Mammary epithelial cell (primary cell): ENCODE data around the gene DCAF10.

Experiments
- CTCF ChIP-seq, 2 donors: IDR thresholded peaks in 1 of 2; conservative IDR thresholded peaks in 1 of 2; 2 replicates each; pipeline ENCODE4 v1.5.1; 2011 to 2012; ENCODE audit warnings: inconsistent platforms in 2 of 2, low read length in 2 of 2, mild to moderate bottlenecking in 2 of 2, control low read depth in 1 of 2, low read depth in 1 of 2; ENCODE audit not compliant: insufficient read depth in 1 of 2; ENCODE audit errors: extremely low read depth in 1 of 2
- EZH2 ChIP-seq: IDR thresholded peaks from 2 replicates; pipeline ENCODE4 v1.6.1; 2012; ENCODE audit warnings: low read length, inconsistent platforms, borderline replicate concordance

- no peak for TF ChIP-seq CTCF (conservative IDR thresholded peaks at IDR 0.05 in 1 of 2, IDR thresholded peaks at IDR 0.05 in 1 of 2; ENCODE audit: extremely low read depth in 1 of 2, insufficient read depth in 1 of 2, low read depth in 1 of 2, low read length in 2 of 2)
- TF ChIP-seq EZH2: no peak
Observed at GRCh38 chr9:37835821-37836220, 35.2 kb downstream of the DCAF10 start.
